H1 (cell line): Measurements from ENCODE around the gene IST1.

Experiments
- EP300 ChIP-seq, 2 experiments: IDR thresholded peaks; 1 replicate in 1 of 2; 2 replicates in 1 of 2; pipeline ENCODE4 v1.6.1; 2011 to 2012; ENCODE audit warnings: low read depth in 2 of 2, low read length in 2 of 2, mild to moderate bottlenecking in 2 of 2, borderline replicate concordance in 1 of 2, inconsistent platforms in 1 of 2, moderate library complexity in 1 of 2
- SP4 ChIP-seq: IDR thresholded peaks from 2 replicates; pipeline ENCODE4 v1.6.1; 2012; ENCODE audit warnings: low read length, inconsistent platforms
- TAF1 ChIP-seq: IDR thresholded peaks from 2 replicates; pipeline ENCODE4 v1.6.1; 2011; ENCODE audit warnings: mild to moderate bottlenecking, low read depth, low read length
- TBP ChIP-seq: IDR thresholded peaks from 2 replicates; pipeline ENCODE4 v1.6.1; 2011; ENCODE audit warnings: low read depth, low read length, improper control_type of control experiment
- TF ChIP-seq, protein P1 (sequence below): IDR thresholded peaks from 2 replicates; pipeline ENCODE4 v1.6.1; 2012; ENCODE audit warnings: low read length, inconsistent platforms

DNA sequence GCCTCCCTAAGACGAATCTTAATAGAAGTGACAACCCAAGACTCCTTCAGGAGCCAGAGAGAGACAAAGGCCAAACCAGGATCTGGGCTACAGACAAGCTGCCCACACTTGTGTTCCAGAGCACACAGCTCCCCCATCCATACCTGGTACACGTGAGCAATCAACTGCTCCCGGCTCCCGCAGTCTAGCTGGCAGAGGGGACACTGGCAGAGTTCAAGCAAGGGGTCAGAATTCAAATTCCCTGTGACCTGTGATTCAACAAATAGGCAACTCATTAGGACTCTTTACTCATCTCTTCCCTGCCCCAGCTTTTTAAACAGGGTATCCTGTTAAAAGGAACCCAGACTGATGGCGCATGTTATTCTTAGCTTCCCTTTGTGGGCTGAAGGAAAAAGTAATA, 31.3 kb upstream of the IST1 start:
- TF ChIP-seq, protein P1, sequence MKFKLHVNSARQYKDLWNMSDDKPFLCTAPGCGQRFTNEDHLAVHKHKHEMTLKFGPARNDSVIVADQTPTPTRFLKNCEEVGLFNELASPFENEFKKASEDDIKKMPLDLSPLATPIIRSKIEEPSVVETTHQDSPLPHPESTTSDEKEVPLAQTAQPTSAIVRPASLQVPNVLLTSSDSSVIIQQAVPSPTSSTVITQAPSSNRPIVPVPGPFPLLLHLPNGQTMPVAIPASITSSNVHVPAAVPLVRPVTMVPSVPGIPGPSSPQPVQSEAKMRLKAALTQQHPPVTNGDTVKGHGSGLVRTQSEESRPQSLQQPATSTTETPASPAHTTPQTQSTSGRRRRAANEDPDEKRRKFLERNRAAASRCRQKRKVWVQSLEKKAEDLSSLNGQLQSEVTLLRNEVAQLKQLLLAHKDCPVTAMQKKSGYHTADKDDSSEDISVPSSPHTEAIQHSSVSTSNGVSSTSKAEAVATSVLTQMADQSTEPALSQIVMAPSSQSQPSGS: no peak
- TF ChIP-seq TBP (no peak), EP300 (IDR thresholded peaks at IDR 0.05; ENCODE audit: borderline replicate concordance in 1 of 2, low read depth in 2 of 2, low read length in 2 of 2) (no peak), SP4 (no peak), TAF1 (no peak)
